ENCODE results near the gene WDR76. TPM values are rescaled to one million over a fixed set of nuclear protein-coding genes. Genes with fewer than 3 reads are reported as not detected.
"Not testable (repeated sequence)": the region's sequence is repeated elsewhere in the genome, so short reads cannot be mapped to it uniquely, and the experiment has no call there.

WDR76 gene
- total RNA-seq = 2.1 TPM
- long read RNA-seq, partial matches to known transcripts = 0 of 1 reads
- long read RNA-seq, other reads (novel, unspliced or antisense) = 0 of 1 reads

DNA sequence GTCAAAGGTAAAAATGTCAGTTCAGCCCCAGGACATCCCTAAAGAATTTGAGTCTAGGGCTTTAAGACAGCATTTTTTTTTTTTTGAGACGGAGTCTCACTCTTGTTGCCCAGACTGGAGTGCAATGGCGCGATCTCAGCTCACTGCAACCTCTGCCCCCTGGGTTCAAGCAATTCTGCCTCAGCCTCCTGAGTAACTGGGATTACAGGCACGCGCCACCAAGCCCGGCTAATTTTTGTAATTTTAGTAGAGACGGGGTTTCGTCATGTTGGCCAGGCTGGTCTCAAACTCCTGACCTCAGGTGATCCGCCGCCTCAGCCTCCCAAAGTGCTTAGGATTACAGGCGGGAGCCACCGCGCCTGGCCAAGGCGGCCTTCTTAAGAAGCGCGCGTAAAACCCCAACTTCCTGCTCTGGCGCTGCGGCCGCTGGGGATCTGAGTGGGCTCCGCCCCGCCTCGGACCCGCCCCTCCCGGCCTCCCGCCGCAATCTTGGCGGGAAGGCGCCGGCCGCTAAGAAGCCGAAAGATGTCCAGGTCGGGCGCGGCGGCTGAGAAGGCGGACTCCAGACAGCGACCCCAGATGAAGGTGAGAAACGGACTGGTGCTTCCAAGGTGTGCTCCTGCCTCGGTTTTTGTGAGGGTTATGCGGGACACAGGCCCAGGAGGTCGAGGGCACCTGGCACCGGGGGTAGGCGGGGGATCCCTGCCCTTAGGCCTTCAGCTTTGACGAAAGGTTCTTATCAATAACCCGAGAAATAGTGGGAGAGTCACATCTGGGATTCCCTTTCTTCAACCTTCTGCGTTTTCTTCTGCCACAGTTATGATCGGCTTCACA is at the start of gene WDR76:
Gene WDR76 (plus strand): TSS at position 495 of the 834 bp plus-strand sequence. CDS start 31 bp downstream, at position 526.
- DNase-seq (ENCODE audit: missing footprints) = peak; percentile 94
- intact Hi-C loops (cut with DNase I) = loop anchor here (10.0 kb wide), 1 partner anchor 52 kb away; the partner anchor contains the start of gene ELL3
- peak; percentile 80 for ATAC-seq

DNA sequence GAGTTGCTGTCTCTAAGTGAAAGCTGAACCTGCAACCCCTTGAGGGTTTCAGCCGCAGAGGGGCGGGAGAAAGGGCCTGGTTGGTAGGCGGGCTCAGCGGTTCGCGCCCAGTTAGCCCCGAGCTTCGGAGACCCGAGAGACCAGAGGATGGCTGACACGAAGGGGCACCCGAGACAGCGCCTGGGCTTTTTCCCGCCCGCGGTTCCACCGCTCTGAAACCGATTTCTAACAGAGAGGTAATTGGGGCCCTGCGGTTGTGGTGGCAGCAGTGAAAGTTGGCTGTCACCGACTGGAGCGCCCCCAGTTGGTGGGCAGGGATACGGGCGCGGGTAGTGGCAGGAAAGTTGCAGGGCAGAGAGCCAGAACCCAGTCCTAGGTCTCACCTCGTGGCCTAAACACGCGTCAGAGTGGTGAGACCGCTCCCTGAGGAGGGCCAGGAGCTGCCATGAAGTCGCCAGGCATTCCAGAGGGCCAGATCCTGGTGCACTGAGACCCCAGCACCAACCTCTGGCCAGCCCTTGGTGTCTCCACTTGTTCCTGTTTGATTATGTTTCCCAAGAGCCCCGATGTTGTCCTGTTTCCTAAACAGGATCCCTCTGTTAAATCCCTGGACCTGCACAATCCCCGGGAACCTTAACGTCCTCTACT is 49.4 kb upstream of the WDR76 start:
- peak; percentile 85 for DNase-seq (ENCODE audit: missing footprints)
- peak; percentile 85 for ATAC-seq
- intact Hi-C loops (cut with DNase I) = loop anchor here (10.0 kb wide), 1 partner anchor 47 kb away; the partner anchor contains the start of genes MFAP1 and WDR76

DNA sequence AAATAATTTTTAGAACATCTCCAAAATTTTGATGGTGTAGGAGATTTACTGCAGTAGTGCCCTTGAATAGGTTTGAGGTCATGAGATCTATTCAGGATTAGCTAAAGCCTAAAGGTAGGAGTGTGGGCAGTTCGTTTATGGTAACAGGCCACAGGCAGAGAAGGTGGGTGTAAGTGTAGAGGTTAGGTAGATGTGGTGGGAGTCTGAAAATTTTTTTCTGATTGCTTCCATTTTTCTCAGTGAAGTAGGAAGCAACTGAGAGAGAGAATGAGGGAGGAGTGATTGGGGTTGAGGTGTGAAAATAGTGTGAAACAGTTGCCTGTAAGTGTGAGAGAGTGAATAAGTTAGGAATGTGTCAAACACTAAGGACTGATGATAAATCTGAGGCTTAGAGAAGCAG is 47.8 kb upstream of the WDR76 start:
- DNase-seq (ENCODE audit: missing footprints) (no peak), ATAC-seq (no peak)
- intact Hi-C loops (cut with DNase I) = loop anchor here (10.0 kb wide), 1 partner anchor 46 kb away; the partner anchor contains the start of genes MFAP1 and WDR76

DNA sequence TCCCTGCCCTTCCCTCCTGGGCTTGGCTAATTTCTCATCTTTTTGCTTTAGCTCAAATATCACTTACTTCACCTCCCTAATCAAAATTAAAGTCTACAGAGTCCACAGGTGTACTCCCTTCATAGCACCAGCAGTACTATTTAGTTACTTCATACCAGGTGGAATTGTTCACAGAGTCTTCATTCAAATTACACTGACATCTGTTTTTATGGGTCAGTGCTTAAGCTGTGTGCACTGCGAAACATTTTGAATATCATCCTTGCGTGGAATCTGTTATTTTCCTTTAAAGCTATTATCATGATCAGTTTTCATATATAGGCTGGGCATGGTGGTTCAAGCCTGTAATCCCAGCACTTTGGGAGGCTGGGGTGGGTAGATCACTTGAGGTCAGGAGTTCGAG is 37.4 kb upstream of the WDR76 start:
- DNase-seq (ENCODE audit: missing footprints) = no peak
- no peak for ATAC-seq
- intact Hi-C loops (cut with DNase I) = no loop called here

DNA sequence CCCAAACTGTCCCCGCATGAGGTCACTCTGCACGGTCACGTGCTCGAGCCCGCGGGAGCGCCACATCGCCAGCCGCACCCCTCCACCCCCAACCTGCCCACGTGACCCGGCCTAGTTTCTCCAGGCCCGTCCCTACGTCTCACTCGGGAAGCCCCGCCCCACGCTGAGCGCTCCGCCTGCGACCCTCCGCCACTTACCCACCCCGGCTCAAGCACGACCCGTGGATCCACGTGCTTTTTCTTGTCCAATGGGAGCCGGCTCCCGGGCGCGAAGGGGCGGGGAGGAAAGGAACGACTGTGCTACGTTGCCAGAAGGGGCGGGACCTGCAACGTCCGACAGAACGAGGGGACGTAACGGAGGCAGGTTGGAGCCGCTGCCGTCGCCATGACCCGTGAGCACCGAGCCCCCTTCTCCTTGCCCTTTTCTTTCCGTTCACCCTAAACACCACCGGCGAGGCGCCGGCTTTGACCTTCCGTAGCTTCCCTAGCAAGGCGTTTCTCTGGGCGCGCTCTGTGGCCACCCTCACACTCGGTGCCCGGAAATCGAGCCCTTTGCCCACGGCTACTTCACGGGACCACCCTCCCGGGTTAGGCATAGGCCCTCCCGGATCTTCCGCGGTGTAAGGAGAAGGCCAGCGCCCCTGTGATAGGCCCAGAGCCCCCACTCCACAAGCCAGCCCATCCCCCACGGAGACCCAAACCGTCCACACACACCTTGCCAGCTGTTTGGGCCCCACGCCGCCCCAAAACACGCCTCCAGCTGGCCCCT is 34.6 kb upstream of the WDR76 start, which contains the start of gene SERF2:
Gene SERF2 (plus strand): TSS at position 328 of the 768 bp plus-strand sequence. CDS start 57 bp downstream, at position 385.
- intact Hi-C loops (cut with DNase I) = loop anchor here (5.0 kb wide), 1 partner anchor 400 kb away; no protein-coding TSS in a partner anchor
- ATAC-seq (peak; percentile 97), DNase-seq (ENCODE audit: missing footprints) (peak; percentile 100)

DNA sequence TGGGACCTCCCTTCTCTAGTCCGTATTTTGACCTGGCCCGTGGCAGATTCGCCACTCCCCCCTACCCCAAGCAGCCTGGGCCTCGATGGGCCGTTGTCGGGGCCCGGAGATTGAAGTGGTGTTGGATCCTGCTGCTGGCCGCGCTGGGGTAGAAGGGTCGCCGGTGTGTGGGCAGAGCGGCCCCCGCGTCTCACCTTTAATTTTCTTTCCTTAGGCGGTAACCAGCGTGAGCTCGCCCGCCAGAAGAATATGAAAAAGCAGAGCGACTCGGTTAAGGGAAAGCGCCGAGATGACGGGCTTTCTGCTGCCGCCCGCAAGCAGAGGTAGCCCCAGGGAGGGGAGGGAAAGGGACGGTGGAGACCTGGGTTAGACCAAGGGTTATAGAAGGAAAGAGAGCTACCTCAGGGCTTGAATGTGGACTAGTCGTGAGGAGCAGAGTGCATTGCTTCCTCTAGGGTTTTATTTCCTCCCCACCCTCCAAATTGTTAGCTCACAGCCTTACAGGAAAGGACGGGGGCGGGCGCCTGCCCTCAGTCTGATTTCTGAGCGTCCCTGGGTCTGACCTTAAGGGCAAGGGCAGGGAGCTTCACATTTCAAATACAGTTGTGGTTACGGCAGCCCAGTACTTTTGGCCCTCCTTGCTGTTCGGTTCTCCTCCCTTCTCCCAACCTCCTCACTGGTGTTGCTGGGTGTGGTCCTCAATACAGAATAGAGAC is 33.9 kb upstream of the WDR76 start:
- intact Hi-C loops (cut with DNase I) = loop anchor here (5.0 kb wide), 1 partner anchor 399 kb away; no protein-coding TSS in a partner anchor
- no peak for DNase-seq (ENCODE audit: missing footprints)
- peak; percentile 7 for ATAC-seq

DNA sequence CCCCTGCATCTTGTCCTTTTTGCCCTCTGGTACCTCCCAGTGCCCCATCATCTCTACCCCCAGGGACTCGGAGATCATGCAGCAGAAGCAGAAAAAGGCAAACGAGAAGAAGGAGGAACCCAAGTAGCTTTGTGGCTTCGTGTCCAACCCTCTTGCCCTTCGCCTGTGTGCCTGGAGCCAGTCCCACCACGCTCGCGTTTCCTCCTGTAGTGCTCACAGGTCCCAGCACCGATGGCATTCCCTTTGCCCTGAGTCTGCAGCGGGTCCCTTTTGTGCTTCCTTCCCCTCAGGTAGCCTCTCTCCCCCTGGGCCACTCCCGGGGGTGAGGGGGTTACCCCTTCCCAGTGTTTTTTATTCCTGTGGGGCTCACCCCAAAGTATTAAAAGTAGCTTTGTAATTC is 33.2 kb upstream of the WDR76 start:
- no peak for ATAC-seq
- intact Hi-C loops (cut with DNase I) = loop anchor here (5.0 kb wide), 1 partner anchor 399 kb away; no protein-coding TSS in a partner anchor
- DNase-seq (ENCODE audit: missing footprints) = no peak

DNA sequence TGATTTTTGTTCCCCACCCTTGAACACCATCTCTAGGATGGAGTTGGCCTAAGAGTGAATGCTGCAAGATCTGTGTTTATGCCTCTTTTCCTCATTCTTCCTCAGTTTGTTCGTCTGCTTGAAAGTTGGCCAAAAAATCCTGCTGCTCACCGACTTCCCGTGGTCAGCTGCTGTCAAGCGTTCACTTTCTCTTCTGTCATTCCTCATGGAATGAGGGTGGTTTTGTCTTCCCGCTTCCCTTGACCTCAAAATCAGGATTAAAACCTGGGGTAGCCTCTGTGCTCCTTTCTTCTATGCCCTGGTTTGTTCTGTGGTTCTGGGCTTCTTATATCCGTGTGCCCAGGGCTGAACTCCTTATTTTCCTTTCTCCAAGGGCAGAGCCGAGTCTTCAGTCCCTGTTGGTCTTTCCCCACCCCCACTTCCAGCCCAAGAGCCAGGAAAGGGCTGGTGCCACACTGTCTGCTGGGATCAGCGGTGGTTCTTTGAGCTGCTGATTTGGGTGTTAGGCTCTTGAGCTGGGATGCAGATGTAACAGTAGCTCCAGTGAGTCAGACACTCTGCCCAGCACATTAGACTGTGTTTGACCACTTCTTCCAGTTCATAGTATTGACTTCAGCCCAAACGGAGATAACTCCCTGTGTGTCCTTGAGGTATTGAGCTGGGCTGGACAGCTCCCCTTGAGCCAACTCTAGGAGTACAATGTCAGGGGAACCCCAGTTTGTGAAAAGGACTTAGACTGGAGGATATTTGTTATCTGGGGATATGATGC is 32.3 kb upstream of the WDR76 start:
- intact Hi-C loops (cut with DNase I) = loop anchor here (5.0 kb wide), 1 partner anchor 398 kb away; no protein-coding TSS in a partner anchor
- no peak for DNase-seq (ENCODE audit: missing footprints)
- ATAC-seq = no peak

DNA sequence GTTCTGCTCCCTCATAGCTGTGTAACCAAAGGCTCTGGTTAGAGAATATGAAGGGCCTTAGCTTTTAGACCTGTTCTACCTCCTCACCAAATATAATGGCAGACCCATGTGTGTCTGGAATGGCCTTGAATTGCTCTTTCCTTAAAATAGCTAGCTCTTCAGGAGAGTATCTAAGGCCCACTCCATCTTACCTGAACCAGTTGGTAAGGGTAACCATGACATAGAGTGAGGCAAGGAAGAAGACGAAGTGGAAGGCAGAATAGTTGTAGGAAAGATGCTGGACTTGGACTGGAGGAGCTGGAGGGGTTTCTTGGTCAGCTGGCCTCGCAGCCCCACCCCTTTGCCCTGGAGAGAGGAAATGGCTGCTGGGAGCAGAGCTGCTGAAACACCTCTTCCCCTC is 31.6 kb upstream of the WDR76 start:
- ATAC-seq (no peak), DNase-seq (ENCODE audit: missing footprints) (no peak)
- intact Hi-C loops (cut with DNase I) = no loop called here

DNA sequence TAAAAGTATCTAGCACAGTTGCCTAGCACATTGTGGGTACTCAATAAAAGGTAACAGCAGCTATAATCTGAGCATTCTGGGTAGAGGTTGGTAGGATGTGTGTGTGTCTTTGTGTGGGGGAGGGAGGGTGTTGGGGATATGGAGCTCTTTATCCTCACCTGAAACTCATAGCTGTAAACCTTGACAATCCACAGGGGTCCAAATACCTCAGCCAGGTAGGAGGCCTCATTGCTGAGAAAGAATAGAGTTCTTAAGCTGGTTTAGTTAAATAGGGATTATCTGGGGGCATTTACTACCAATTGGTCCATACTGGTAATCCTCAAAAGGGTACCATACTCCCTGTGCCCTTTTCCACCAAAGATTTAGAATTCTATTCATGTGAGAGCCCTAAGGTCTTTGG is 30.8 kb upstream of the WDR76 start:
- no peak for DNase-seq (ENCODE audit: missing footprints)
- intact Hi-C loops (cut with DNase I) = no loop called here
- ATAC-seq = no peak

DNA sequence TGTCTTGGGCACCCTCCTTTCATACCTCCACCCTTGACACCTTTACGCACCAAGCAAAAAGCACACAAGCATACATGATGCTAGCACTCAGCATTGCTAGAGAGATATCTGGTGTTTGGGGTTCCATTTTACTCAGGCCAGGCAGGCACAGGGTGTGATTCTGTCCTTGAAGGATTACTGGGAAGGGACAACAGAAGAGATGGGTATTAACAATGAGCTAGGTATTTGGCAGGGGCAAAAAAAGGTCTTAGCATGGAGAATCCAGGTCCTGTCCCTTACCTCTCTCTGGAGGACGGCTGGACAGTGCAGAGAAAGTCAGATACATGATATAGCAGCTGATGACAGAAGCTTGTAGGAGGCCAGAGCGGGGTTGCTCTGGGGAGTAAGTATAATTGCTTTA is 30.2 kb upstream of the WDR76 start:
- ATAC-seq = no peak
- intact Hi-C loops (cut with DNase I) = no loop called here

DNA sequence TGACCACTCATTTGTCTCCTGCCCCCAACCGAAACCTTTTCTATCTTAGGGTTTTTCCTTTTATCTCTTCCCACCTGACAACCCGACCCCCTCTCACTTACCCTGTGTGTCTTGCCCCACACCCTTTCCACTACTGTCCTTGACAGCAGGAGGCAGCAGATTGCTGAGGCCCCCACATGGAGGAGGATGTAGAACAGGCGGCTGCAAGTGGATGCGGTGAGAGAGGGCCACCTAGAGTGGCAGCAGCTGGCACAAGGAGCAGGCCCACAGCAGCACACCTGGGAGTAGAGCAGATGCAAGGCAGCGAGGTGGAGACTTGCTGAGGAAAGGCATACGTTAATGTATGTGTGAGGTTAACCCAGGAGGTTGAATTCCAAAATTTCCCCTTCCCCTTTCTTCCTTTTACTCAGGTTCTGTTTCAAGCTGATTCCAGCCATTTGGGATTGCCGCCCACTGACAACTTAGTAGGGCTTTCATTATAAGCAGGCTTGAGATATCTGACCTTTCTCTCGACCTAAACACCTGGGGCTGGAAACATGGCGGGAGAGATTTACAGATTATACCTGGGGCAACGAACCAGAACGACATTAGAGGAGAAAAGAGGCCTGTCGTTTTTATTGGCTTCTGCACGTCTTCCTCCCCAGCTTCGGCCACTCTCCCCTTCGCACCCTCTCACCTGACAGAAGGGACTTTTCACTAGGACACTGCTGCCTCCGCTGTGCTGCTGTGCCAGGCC is 27.4 kb upstream of the WDR76 start:
- DNase-seq (ENCODE audit: missing footprints) (no peak), ATAC-seq (no peak)
- intact Hi-C loops (cut with DNase I) = no loop called here

More for the DNA sequence above, 30.2 kb upstream of the WDR76 start:
- no peak for DNase-seq (ENCODE audit: missing footprints)

DNA sequence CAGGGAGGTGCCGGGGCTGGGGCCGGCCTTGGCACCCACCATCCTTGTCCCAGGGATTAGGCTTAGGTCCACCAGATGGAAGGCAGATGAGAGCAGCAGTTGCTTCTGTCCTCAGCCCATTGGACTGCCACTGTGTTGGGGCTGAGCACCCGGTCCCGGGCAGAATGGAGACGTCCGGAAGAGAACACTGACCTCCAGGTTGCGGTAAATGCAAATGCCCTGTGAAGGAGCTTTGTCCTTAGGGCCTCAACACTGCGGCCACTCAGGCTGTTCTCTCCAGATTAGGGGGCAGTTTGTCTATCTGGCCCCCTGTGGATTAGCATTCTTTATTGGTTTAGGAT is 26.9 kb upstream of the WDR76 start, which contains the start of gene SERINC4:
Gene SERINC4 (minus strand): TSS at position 276 of the 341 bp plus-strand sequence. CDS start 234 bp downstream, at position 42.
- DNase-seq (ENCODE audit: missing footprints) = no peak
- intact Hi-C loops (cut with DNase I) = no loop called here
- peak; percentile 13 for ATAC-seq

DNA sequence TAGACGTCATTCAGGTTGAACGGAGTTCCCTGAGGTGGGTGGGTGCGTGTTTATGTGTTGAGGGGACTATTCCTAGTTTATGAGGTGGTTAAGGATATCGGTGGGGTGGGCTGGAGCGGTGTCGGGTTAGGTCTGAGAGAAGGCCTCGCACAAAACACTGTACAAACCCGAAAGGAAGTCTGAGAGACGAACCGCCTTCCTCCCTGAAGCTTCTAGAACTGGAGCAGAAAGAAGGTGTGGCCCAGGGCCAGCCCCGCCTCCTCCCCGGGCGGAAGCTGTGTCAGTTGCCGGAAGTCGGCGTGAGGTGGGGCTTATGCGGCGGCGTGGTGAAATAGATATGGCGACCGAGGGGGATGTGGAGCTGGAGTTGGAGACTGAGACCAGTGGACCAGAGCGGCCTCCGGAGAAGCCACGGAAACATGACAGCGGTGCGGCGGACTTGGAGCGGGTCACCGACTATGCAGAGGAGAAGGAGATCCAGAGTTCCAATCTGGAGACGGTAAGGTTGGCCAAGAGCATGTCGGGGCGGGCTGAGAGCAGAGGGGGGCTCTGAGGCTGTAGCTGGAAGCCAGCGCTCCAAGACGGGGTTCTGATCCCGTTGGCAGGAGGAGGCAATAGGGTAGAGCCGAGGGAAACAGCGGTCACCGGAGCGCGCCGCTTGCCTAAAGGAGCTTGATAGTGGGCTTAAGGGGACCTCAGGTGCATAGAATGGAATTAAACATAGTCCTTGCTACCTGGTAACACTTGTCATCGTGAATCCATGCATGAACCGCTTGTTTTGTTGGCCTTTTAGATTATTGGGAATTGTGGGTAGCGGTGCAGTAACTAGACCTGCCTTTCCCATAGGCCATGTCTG is 26.3 kb upstream of the WDR76 start, which contains the start of gene HYPK:
Gene HYPK (plus strand): TSS at position 314 of the 856 bp plus-strand sequence. CDS start 24 bp downstream, at position 338.
- ATAC-seq (peak; percentile 90), DNase-seq (ENCODE audit: missing footprints) (peak; percentile 97)
- intact Hi-C loops (cut with DNase I) = no loop called here

DNA sequence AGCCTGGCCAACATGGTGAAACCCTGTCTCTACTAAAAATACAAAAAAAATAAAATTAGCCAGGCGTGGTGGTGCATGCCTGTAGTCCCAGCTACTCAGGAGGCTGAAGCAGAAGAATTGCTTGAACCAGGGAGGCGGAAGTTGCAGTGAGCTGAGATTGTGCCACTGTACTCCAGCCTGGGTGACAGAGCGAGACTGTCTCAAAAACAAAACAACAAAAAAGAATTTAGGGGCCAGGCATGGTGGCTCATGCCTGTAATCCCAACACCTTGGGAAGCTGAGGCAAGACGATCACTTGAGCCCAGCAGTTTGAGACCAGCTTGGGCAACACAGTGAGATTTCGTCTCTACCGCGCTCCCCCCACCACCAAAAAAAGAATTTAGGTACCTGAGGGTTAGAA is 24.1 kb upstream of the WDR76 start:
- intact Hi-C loops (cut with DNase I); ATAC-seq; DNase-seq (ENCODE audit: missing footprints): not testable (repeated sequence)

Data from Right ventricle myocardium inferior (tissue), 1 donor.